Ishikawa (cell line): ENCODE data around the gene CYP2C9.

Experiments used
- EGR1 ChIP-seq: IDR thresholded peaks from 2 replicates; pipeline ENCODE4 v1.6.1; 2012
- EP300 ChIP-seq: IDR thresholded peaks from 2 replicates; pipeline ENCODE4 v1.6.1; 2012; ENCODE audit warnings: borderline replicate concordance
- MAX ChIP-seq: IDR thresholded peaks from 2 replicates; pipeline ENCODE4 v1.6.1; 2012
- RAD21 ChIP-seq: IDR thresholded peaks from 2 replicates; pipeline ENCODE4 v1.6.1; 2012; ENCODE audit warnings: low read depth
- TAF1 ChIP-seq: IDR thresholded peaks from 2 replicates; pipeline ENCODE4 v1.6.1; 2012; ENCODE audit warnings: low read depth, mild to moderate bottlenecking
- USF1 ChIP-seq: IDR thresholded peaks from 2 replicates; pipeline ENCODE4 v1.6.1; 2012
- YY1 ChIP-seq: IDR thresholded peaks from 2 replicates; pipeline ENCODE4 v1.6.1; 2012; ENCODE audit warnings: low read depth
- ZBTB7A ChIP-seq: IDR thresholded peaks from 2 replicates; pipeline ENCODE4 v1.6.1; 2012; ENCODE audit warnings: low read depth
- TF ChIP-seq, protein P1 (sequence below): IDR thresholded peaks from 2 replicates; pipeline ENCODE4 v1.6.1; 2012; ENCODE audit warnings: low read depth, mild to moderate bottlenecking

DNA sequence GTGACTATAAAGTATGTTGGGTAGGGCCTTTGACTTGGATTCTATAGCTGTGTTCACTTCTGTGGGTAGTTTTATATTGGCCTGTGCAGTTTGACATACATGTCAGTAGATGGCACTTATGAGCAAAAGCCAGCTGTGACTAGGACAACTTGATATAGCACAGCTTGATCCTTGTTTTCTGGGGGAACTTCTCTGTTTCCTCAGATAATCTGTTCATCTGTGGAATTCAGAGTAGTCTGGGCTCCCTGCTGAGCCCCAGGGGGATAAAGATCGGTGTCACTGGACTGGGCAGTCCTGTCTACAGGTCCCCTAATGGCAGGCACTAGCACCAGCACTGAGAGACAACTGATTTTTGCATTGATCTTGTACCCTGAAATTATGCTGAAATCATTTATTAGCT is 25.4 kb downstream of the CYP2C9 start:
- TF ChIP-seq USF1 (no peak), EP300 (no peak), MAX (no peak), EGR1 (no peak), RAD21 (peak; percentile 65), YY1 (no peak), ZBTB7A (no peak), TAF1 (no peak)
- TF ChIP-seq, protein P1, sequence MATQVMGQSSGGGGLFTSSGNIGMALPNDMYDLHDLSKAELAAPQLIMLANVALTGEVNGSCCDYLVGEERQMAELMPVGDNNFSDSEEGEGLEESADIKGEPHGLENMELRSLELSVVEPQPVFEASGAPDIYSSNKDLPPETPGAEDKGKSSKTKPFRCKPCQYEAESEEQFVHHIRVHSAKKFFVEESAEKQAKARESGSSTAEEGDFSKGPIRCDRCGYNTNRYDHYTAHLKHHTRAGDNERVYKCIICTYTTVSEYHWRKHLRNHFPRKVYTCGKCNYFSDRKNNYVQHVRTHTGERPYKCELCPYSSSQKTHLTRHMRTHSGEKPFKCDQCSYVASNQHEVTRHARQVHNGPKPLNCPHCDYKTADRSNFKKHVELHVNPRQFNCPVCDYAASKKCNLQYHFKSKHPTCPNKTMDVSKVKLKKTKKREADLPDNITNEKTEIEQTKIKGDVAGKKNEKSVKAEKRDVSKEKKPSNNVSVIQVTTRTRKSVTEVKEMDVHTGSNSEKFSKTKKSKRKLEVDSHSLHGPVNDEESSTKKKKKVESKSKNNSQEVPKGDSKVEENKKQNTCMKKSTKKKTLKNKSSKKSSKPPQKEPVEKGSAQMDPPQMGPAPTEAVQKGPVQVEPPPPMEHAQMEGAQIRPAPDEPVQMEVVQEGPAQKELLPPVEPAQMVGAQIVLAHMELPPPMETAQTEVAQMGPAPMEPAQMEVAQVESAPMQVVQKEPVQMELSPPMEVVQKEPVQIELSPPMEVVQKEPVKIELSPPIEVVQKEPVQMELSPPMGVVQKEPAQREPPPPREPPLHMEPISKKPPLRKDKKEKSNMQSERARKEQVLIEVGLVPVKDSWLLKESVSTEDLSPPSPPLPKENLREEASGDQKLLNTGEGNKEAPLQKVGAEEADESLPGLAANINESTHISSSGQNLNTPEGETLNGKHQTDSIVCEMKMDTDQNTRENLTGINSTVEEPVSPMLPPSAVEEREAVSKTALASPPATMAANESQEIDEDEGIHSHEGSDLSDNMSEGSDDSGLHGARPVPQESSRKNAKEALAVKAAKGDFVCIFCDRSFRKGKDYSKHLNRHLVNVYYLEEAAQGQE: no peak
